ENCODE data around the gene GDPD3.

DNA sequence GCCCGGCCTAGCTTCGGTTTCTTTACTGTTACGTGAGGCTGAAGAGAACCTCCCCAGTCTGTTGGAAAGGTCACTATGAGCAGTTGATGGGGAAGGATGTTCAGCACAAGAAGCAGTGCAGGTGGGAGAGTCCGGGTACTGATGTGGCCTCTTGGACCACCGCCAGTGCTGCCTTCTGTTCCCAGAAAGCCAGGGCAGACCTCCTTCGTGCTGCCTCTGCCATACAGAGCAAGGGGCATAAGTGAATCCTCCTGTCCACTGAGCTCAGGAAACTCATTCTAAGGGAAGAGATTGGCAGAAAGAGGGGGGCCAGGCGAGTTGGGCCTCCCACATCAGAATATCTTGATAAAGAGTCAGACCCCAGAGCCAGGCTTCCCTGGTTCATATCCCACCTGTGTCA, 33.9 kb downstream of the GDPD3 start:
- no peak for TF ChIP-seq CTCF (IDR thresholded peaks at IDR 0.05; ENCODE audit: insufficient read depth, low read length)
- no peak for TF ChIP-seq POLR2AphosphoS5 (IDR thresholded peaks at IDR 0.05; ENCODE audit: low read depth)
- TF ChIP-seq SPI1 (IDR thresholded peaks at IDR 0.05; ENCODE audit: borderline replicate concordance, low read depth): no peak

Data from HL-60 (cell line).